WTC11 (cell line): Measurements from ENCODE around the gene RPL27. TPM values are rescaled to one million over a fixed set of nuclear protein-coding genes. Genes with fewer than 3 reads are reported as not detected.

Experiments
- ATAC-seq: fragments of 200-7000 bp; cut with Tn5 transposase; 2 replicates; pipeline ENCODE4 v1.10.0; 2021; ENCODE audit warnings: mild to moderate bottlenecking, moderate library complexity
- CTCF ChIA-PET: fragments of 300-600 bp; sonication (Branson Sonifier 250); formaldehyde crosslinking; loops from one replicate; lab custom pipeline; 2021; ENCODE audit warnings: antibody characterized with exemption; lab: Charles Lee
- POLR2A ChIA-PET: fragments of 350-600 bp; sonication (Branson Sonifier 250); formaldehyde crosslinking; loops from one replicate; lab custom pipeline; 2021; ENCODE audit warnings: antibody characterized with exemption; lab: Charles Lee
- DNase-seq: peaks from one replicate; pipeline ENCODE4 v3.0.0; 2021; ENCODE audit warnings: low spot score
- H3K27ac Mint-ChIP-seq: 2 replicates; pipeline ENCODE4 v1.8.0; 2021; ENCODE audit warnings: mixed read lengths
- H3K27me3 Mint-ChIP-seq: 2 replicates; pipeline ENCODE4 v1.8.0; 2021; ENCODE audit warnings: low read depth, mild to moderate bottlenecking, moderate library complexity, mixed read lengths
- H3K36me3 Mint-ChIP-seq: 2 replicates; pipeline ENCODE4 v1.8.0; 2021; ENCODE audit warnings: mixed read lengths
- H3K4me1 Mint-ChIP-seq: 2 replicates; pipeline ENCODE4 v1.8.0; 2022; ENCODE audit warnings: mixed read lengths
- H3K4me3 Mint-ChIP-seq: 2 replicates; pipeline ENCODE4 v1.8.0; 2021; ENCODE audit warnings: mild to moderate bottlenecking, moderate library complexity, mixed read lengths
- H3K9me3 Mint-ChIP-seq: 2 replicates; pipeline ENCODE4 v1.8.0; 2021; ENCODE audit warnings: mixed read lengths
- CDX4 ChIP-seq: fragments of 250-450 bp; sonication (Bioruptor Pico); IDR thresholded peaks from 2 replicates; pipeline ENCODE4 v1.9.0; 2021; ENCODE audit warnings: moderate library complexity, mild to moderate bottlenecking, inconsistent platforms, borderline replicate concordance
- CREM ChIP-seq: sonication (generic); formaldehyde crosslinking; IDR thresholded peaks from 2 replicates; pipeline ENCODE4 v1.8.1; 2022; ENCODE audit warnings: mild to moderate bottlenecking, missing genetic modification reagents, moderate library complexity
- E2F5 ChIP-seq: sonication (generic); formaldehyde crosslinking; IDR thresholded peaks from 2 replicates; pipeline ENCODE4 v1.8.1; 2022; ENCODE audit warnings: mild to moderate bottlenecking, moderate library complexity, missing genetic modification reagents
- EMX1 ChIP-seq: fragments of 250-450 bp; sonication (Bioruptor Pico); IDR thresholded peaks from 2 replicates; pipeline ENCODE4 v1.8.0; 2021; ENCODE audit warnings: mild to moderate bottlenecking
- ERG ChIP-seq: fragments of 250-450 bp; sonication (Bioruptor Pico); IDR thresholded peaks from 2 replicates; pipeline ENCODE4 v1.8.0; 2021; ENCODE audit warnings: mild to moderate bottlenecking
- FOXJ3 ChIP-seq: sonication (generic); formaldehyde crosslinking; IDR thresholded peaks from 2 replicates; pipeline ENCODE4 v1.9.0; 2021; ENCODE audit warnings: missing genetic modification reagents, mild to moderate bottlenecking, borderline replicate concordance
- JAZF1 ChIP-seq: fragments of 250-450 bp; sonication (Bioruptor Pico); IDR thresholded peaks from 2 replicates; pipeline ENCODE4 v1.9.0; 2021; ENCODE audit warnings: moderate library complexity, mild to moderate bottlenecking, inconsistent platforms
- KAT7 ChIP-seq: sonication (generic); formaldehyde crosslinking; IDR thresholded peaks from 2 replicates; pipeline ENCODE4 v1.8.1; 2023; ENCODE audit warnings: missing genetic modification reagents, mild to moderate bottlenecking, borderline replicate concordance
- MAX ChIP-seq: sonication (generic); formaldehyde crosslinking; IDR thresholded peaks from 2 replicates; pipeline ENCODE4 v1.8.0; 2022; ENCODE audit warnings: mild to moderate bottlenecking, missing genetic modification reagents
- NFE2L1 ChIP-seq: sonication (generic); formaldehyde crosslinking; IDR thresholded peaks from 2 replicates; pipeline ENCODE4 v1.8.1; 2023; ENCODE audit warnings: missing genetic modification reagents
- NR2C2 ChIP-seq: sonication (generic); formaldehyde crosslinking; IDR thresholded peaks from 2 replicates; pipeline ENCODE4 v1.8.0; 2022; ENCODE audit warnings: mild to moderate bottlenecking, missing genetic modification reagents
- NR3C1 ChIP-seq: sonication (generic); formaldehyde crosslinking; conservative IDR thresholded peaks from 2 replicates; pipeline ENCODE4 v1.8.1; 2023; ENCODE audit warnings: low read depth, mild to moderate bottlenecking, missing genetic modification reagents
- OVOL2 ChIP-seq: fragments of 250-450 bp; sonication (Bioruptor Pico); IDR thresholded peaks from 2 replicates; pipeline ENCODE4 v1.9.0; 2021; ENCODE audit warnings: mild to moderate bottlenecking, borderline replicate concordance
- PREB ChIP-seq: sonication (generic); formaldehyde crosslinking; IDR thresholded peaks from 2 replicates; pipeline ENCODE4 v1.8.1; 2022; ENCODE audit warnings: mild to moderate bottlenecking, missing genetic modification reagents, moderate library complexity, borderline replicate concordance
- SOX15 ChIP-seq: fragments of 250-450 bp; sonication (Bioruptor Pico); IDR thresholded peaks from 2 replicates; pipeline ENCODE4 v1.9.0; 2021; ENCODE audit warnings: mild to moderate bottlenecking
- ZBTB21 ChIP-seq: sonication (generic); formaldehyde crosslinking; IDR thresholded peaks from 2 replicates; pipeline ENCODE4 v1.8.1; 2023; ENCODE audit warnings: mild to moderate bottlenecking, missing genetic modification reagents, borderline replicate concordance
- ZNF263 ChIP-seq: sonication (generic); formaldehyde crosslinking; IDR thresholded peaks from 2 replicates; pipeline ENCODE4 v1.8.1; 2022; ENCODE audit warnings: low read depth, mild to moderate bottlenecking, moderate library complexity, missing genetic modification reagents
- ZNF416 ChIP-seq: fragments of 250-450 bp; sonication (Bioruptor Pico); IDR thresholded peaks from 2 replicates; pipeline ENCODE4 v1.9.0; 2021; ENCODE audit warnings: mild to moderate bottlenecking, inconsistent platforms
- ZNF423 ChIP-seq: fragments of 250-450 bp; sonication (Bioruptor Pico); IDR thresholded peaks from 2 replicates; pipeline ENCODE4 v2.1.2; 2022; ENCODE audit warnings: mild to moderate bottlenecking, moderate library complexity
- ZNF425 ChIP-seq: fragments of 250-450 bp; sonication (Bioruptor Pico); conservative IDR thresholded peaks from 2 replicates; pipeline ENCODE4 v1.9.0; 2021; ENCODE audit warnings: mild to moderate bottlenecking
- total RNA-seq: library from RNA; stranded (reverse); gene quantifications from 3 replicates; pipeline ENCODE4 v1.2.3, GENCODE V29; 2021

RPL27 gene
- total RNA-seq, 1 experiment from 2014 or later, result 1,391 TPM

GRCh38 chr17:43044024-43044423, 45.8 kb downstream of the RPL27 start:
- no peak overlapping the region for H3K4me3 Mint-ChIP-seq
- H3K36me3 Mint-ChIP-seq, result peaks cover 16% of the 10 kb centered on the region
- H3K27ac Mint-ChIP-seq, result peak overlapping the region; percentile 59; the same call in 1 of the 2 replicates
- H3K27me3 Mint-ChIP-seq, result no peaks in the 10 kb centered on the region
- DNase-seq, result no peak
- TF ChIP-seq NR3C1 (CRISPR knock-in tag) (no peak), CDX4 (CRISPR knock-in tag) (no peak), ZNF416 (CRISPR knock-in tag) (no peak), PREB (CRISPR knock-in tag) (no peak), EMX1 (no peak), FOXJ3 (CRISPR knock-in tag) (no peak), ZBTB21 (no peak), ZNF423 (CRISPR knock-in tag) (no peak), SOX15 (CRISPR knock-in tag) (no peak), ZNF425 (CRISPR knock-in tag) (no peak)
- H3K4me1 Mint-ChIP-seq, result peaks cover 47% of the 10 kb centered on the region
- POLR2A ChIA-PET, result interaction anchor here (0.8 kb wide), 1 partner anchor 125 kb away, joined by 3 read pairs; no protein-coding TSS in a partner anchor
- no peak for ATAC-seq
- CTCF ChIA-PET, result no interaction called here
- no peaks in the 10 kb centered on the region for H3K9me3 Mint-ChIP-seq

GRCh38 chr17:43051969-43052368, 53.8 kb downstream of the RPL27 start:
- POLR2A ChIA-PET, result no interaction called here
- H3K36me3 Mint-ChIP-seq, result peaks cover 40% of the 10 kb centered on the region
- ATAC-seq (no peak), DNase-seq (no peak)
- H3K27ac Mint-ChIP-seq, result no peak overlapping the region
- peaks cover 4% of the 10 kb centered on the region; the same call in 1 of the 2 replicates for H3K4me1 Mint-ChIP-seq
- no peak overlapping the region for H3K4me3 Mint-ChIP-seq
- H3K9me3 Mint-ChIP-seq, result no peaks in the 10 kb centered on the region
- TF ChIP-seq NFE2L1 (CRISPR knock-in tag) (no peak), CDX4 (CRISPR knock-in tag) (no peak), MAX (no peak), ERG (CRISPR knock-in tag) (no peak), ZNF263 (CRISPR knock-in tag) (no peak), KAT7 (no peak), ZNF416 (CRISPR knock-in tag) (no peak), OVOL2 (no peak), CREM (CRISPR knock-in tag) (no peak), JAZF1 (CRISPR knock-in tag) (no peak), ZNF423 (CRISPR knock-in tag) (no peak), E2F5 (CRISPR knock-in tag) (no peak), NR2C2 (CRISPR knock-in tag) (no peak), NR3C1 (CRISPR knock-in tag) (no peak)
- CTCF ChIA-PET, result no interaction called here
- no peaks in the 10 kb centered on the region for H3K27me3 Mint-ChIP-seq

Other genes with a start within 250 kb of the RPL27 start
- 10.9 to 13.1 TPM (median 11.6 TPM) in 3 replicates for gene RAMP2, start 237.2 kb upstream of the RPL27 start, total RNA-seq
- 98.6 to 103 TPM (median 101 TPM) in 3 replicates for gene VPS25, start 225.0 kb upstream of the RPL27 start, total RNA-seq
- gene WNK4, start 217.8 kb upstream of the RPL27 start, total RNA-seq, result 1.4 to 1.7 TPM (median 1.5 TPM) in 3 replicates
- gene COA3, start 199.7 kb upstream of the RPL27 start, total RNA-seq, result 54.2 to 65.2 TPM (median 60.9 TPM) in 3 replicates
- not detected in 3 replicates for gene CNTD1, start 199.6 kb upstream of the RPL27 start, total RNA-seq
- gene BECN1, start 174.1 kb upstream of the RPL27 start, total RNA-seq, result 51.8 to 59.2 TPM (median 54.7 TPM) in 3 replicates
- 141 to 192 TPM (median 159 TPM) in 3 replicates for gene PSME3, start 165.0 kb upstream of the RPL27 start, total RNA-seq
- gene AOC2, start 153.8 kb upstream of the RPL27 start, total RNA-seq, result 9.8 to 11.0 TPM (median 10.1 TPM) in 3 replicates
- gene AOC3, start 147.2 kb upstream of the RPL27 start, total RNA-seq, result 6.2 to 8.2 TPM (median 7.6 TPM) in 3 replicates
- 0.37 TPM in 1 of 3 replicates, not detected in the others for gene G6PC1, start 97.6 kb upstream of the RPL27 start, total RNA-seq
- 44.3 to 61.5 TPM (median 49.2 TPM) in 3 replicates for gene AARSD1, start 34.0 kb upstream of the RPL27 start, total RNA-seq
- 1.8 to 2.5 TPM (median 2.1 TPM) in 3 replicates for gene PTGES3L, start 18.3 kb upstream of the RPL27 start, total RNA-seq
- 12.2 to 14.2 TPM (median 12.7 TPM) in 3 replicates for gene RUNDC1, start 17.9 kb upstream of the RPL27 start, total RNA-seq
- gene IFI35, start 8.4 kb downstream of the RPL27 start, total RNA-seq, result 3.0 to 4.7 TPM (median 3.8 TPM) in 3 replicates
- 291 to 298 TPM (median 296 TPM) in 3 replicates for gene VAT1, start 24.0 kb downstream of the RPL27 start, total RNA-seq
- gene RND2, start 26.8 kb downstream of the RPL27 start, total RNA-seq, result 46.9 to 51.8 TPM (median 50.2 TPM) in 3 replicates
- 37.8 to 38.4 TPM (median 38.1 TPM) in 3 replicates for gene BRCA1, start 126.9 kb downstream of the RPL27 start, total RNA-seq
- 38.4 to 42.8 TPM (median 38.9 TPM) in 3 replicates for gene NBR1, start 172.8 kb downstream of the RPL27 start, total RNA-seq
- gene TMEM106A, start 213.5 kb downstream of the RPL27 start, total RNA-seq, result 3.8 to 4.4 TPM (median 4.2 TPM) in 3 replicates
- not detected in 3 replicates for gene CCDC200, start 230.2 kb downstream of the RPL27 start, total RNA-seq
- 5,207 to 6,122 TPM (median 5,885 TPM) in 3 replicates for gene RNU2-1, start 235.6 kb downstream of the RPL27 start, total RNA-seq